HFFc6 (cell line): ENCODE data around the gene HPSE. TPM values are rescaled to one million over a fixed set of nuclear protein-coding genes. Genes with fewer than 3 reads are reported as not detected.
"Not testable (repeated sequence)": the region's sequence is repeated elsewhere in the genome, so short reads cannot be mapped to it uniquely, and the experiment has no call there.

Experiments used
- DNase-seq: peaks from one replicate; pipeline ENCODE4 v3.0.0-alpha.2; 2018
- H3K27ac Mint-ChIP-seq: 2 replicates; pipeline ENCODE4 v1.8.0; 2020; ENCODE audit warnings: mild to moderate bottlenecking, mixed read lengths
- H3K27me3 Mint-ChIP-seq: 2 replicates; pipeline ENCODE4 v1.8.0; 2021; ENCODE audit warnings: mild to moderate bottlenecking, moderate library complexity, mixed read lengths; ENCODE audit not compliant: insufficient read depth
- H3K36me3 Mint-ChIP-seq: 2 replicates; pipeline ENCODE4 v1.8.0; 2021; ENCODE audit warnings: low read depth, mixed read lengths
- H3K4me1 Mint-ChIP-seq: 2 replicates; pipeline ENCODE4 v1.8.0; 2020; ENCODE audit warnings: low read depth, mixed read lengths
- H3K4me3 Mint-ChIP-seq: 2 replicates; pipeline ENCODE4 v1.8.0; 2020; ENCODE audit warnings: mild to moderate bottlenecking, moderate library complexity, mixed read lengths
- H3K9me3 Mint-ChIP-seq: 2 replicates; pipeline ENCODE4 v1.8.0; 2020; ENCODE audit warnings: mild to moderate bottlenecking, mixed read lengths
- CTCF ChIP-seq: fragments of 200-600 bp; sonication (generic); IDR thresholded peaks from 2 replicates; pipeline ENCODE4 v1.5.0; 2021; ENCODE audit warnings: antibody characterized with exemption, mild to moderate bottlenecking
- total RNA-seq, 6 experiments: library from RNA; stranded (reverse); fragmentation: NEBNext Ultra II Directional; extraction: Animal tissue kit (Norgen Biotek cat#: 25700); gene quantifications; 2 replicates in 1 of 6; 3 replicates in 5 of 6; pipeline ENCODE4 v1.2.3, GENCODE V29; 2021

HPSE gene
- total RNA-seq, 6 experiments from 2014 or later: 0.33 to 1.0 (median 0.83) TPM

- H3K9me3 Mint-ChIP-seq: no peaks in the 10 kb centered on the region
- H3K27ac Mint-ChIP-seq: no peak overlapping the region
- DNase-seq: peak; percentile 50
- H3K4me1 Mint-ChIP-seq: peaks cover 60% of the 10 kb centered on the region
- no peaks in the 10 kb centered on the region; the same call in 1 of the 2 replicates for H3K27me3 Mint-ChIP-seq
- H3K36me3 Mint-ChIP-seq: peaks cover 9% of the 10 kb centered on the region; the same call in 1 of the 2 replicates
- TF ChIP-seq CTCF: peak; percentile 89
- peak overlapping the region; percentile 33; the same call in 1 of the 2 replicates for H3K4me3 Mint-ChIP-seq
These were observed 52.6 kb downstream of the HPSE start for GRCh38 chr4:83282049-83282535.

GRCh38 chr4:83281307-83281706, 53.3 kb downstream of the HPSE start:
- Mint-ChIP-seq H3K4me1 (peaks cover 67% of the 10 kb centered on the region), H3K27me3 (no peaks in the 10 kb centered on the region; the same call in 1 of the 2 replicates), H3K36me3 (peaks cover 9% of the 10 kb centered on the region; the same call in 1 of the 2 replicates), H3K9me3 (no peaks in the 10 kb centered on the region), H3K27ac (no peak overlapping the region), H3K4me3 (no peak overlapping the region; the same call in 1 of the 2 replicates)
- TF ChIP-seq CTCF: no peak
- DNase-seq: no peak

DNA sequence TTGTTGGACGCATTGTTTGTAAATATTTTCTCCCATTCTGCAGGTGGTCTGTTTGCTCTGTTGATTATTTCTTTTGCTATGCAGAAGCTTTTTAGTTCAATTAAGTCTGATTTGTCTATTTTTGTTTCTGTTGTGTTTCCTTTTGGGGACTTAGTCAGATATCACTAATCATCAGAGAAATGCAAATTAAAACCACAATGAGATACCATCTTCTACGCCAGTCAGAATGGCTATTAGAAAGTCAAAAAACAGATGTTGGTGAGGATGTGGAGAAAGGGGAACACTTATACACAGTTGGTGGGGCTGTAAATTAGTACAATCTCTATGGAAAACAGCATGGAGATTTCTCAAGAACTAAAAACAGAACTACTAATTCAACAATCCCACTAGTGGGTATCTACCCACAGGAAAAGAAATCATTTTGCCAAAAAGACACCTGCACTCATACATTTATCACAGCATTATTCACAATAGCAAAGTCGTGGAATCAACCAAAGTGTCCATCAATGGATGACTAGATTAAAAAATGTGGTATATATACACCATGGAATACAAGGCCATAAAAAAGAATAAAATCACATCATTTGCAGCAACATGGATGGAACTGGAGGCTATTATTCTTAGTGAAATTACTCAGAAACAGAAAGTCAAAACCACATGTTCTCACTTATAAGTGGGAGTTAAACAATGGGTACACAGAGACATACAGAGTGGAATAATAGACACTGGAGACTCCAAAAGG, 58.2 kb downstream of the HPSE start:
- no peaks in the 10 kb centered on the region for H3K27me3 Mint-ChIP-seq
- peak overlapping the region; percentile 18 for H3K4me3 Mint-ChIP-seq
- no peak for TF ChIP-seq CTCF
- H3K27ac Mint-ChIP-seq: peak overlapping the region; percentile 22; the same call in 1 of the 2 replicates
- H3K4me1 Mint-ChIP-seq: peaks cover 42% of the 10 kb centered on the region
- H3K36me3 Mint-ChIP-seq: peaks cover 20% of the 10 kb centered on the region; the same call in 1 of the 2 replicates
- DNase-seq: peak; percentile 44
- H3K9me3 Mint-ChIP-seq: no peaks in the 10 kb centered on the region

- Mint-ChIP-seq H3K36me3 (peaks cover 18% of the 10 kb centered on the region; the same call in 1 of the 2 replicates), H3K4me1 (peaks cover 39% of the 10 kb centered on the region)
- H3K27me3 Mint-ChIP-seq, H3K27ac Mint-ChIP-seq, H3K4me3 Mint-ChIP-seq, DNase-seq, H3K9me3 Mint-ChIP-seq: not testable (repeated sequence)
These were observed 60.7 kb downstream of the HPSE start for GRCh38 chr4:83273926-83274325.

GRCh38 chr4:83272900-83273299, 61.7 kb downstream of the HPSE start:
- Mint-ChIP-seq H3K27ac (no peak overlapping the region), H3K4me1 (peaks cover 49% of the 10 kb centered on the region), H3K9me3 (no peaks in the 10 kb centered on the region), H3K27me3 (no peaks in the 10 kb centered on the region), H3K36me3 (peaks cover 14% of the 10 kb centered on the region; the same call in 1 of the 2 replicates), H3K4me3 (no peak overlapping the region)
- TF ChIP-seq CTCF: no peak
- DNase-seq: no peak

DNA sequence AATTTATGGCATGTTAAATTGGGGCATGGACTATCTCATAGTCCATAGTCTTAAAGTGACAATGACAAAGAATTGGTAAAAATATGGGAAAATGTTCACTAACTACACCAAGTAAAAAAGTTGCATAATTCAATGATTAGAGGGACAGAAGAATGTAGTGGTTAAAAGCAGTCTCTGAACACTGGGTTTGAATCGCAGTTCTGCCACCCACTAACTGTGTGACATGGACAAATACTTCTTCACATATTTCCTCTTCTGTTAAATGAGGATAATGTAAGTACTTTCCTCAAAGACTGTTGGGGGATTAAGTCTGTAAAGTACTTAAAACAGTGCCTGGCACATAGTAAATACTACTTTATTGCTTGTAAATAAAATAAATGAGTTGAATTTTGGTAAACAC, 65.4 kb downstream of the HPSE start:
- TF ChIP-seq CTCF: no peak
- Mint-ChIP-seq H3K9me3 (no peaks in the 10 kb centered on the region), H3K4me3 (no peak overlapping the region), H3K36me3 (peaks cover 9% of the 10 kb centered on the region; the same call in 1 of the 2 replicates), H3K4me1 (peaks cover 18% of the 10 kb centered on the region), H3K27ac (no peak overlapping the region), H3K27me3 (no peaks in the 10 kb centered on the region)
- no peak for DNase-seq
